HL-60 (cell line): ENCODE measurements around the gene NIPA2.

ENCODE experiments used
- DNase-seq, 2 experiments: peaks; one replicate each; pipeline ENCODE4 v3.0.0-alpha.2; 2010 to 2020; ENCODE audit warnings: low read depth in 1 of 2, low spot score in 1 of 2
- H3K27ac ChIP-seq: fragments of 250-450 bp; sonication (Bioruptor Pico); replicated peaks from 2 replicates; pipeline ENCODE4 v1.5.1; 2020; ENCODE audit warnings: mild to moderate bottlenecking, moderate library complexity
- H3K27me3 ChIP-seq: fragments of 250-450 bp; sonication (Bioruptor Pico); 2 replicates; pipeline ENCODE4 v1.5.1; 2021; ENCODE audit warnings: mild to moderate bottlenecking, moderate library complexity; ENCODE audit not compliant: insufficient read depth, poor library complexity, severe bottlenecking
- H3K4me3 ChIP-seq: replicated peaks from 2 replicates; pipeline ENCODE4 v1.5.1; 2011; ENCODE audit warnings: mild to moderate bottlenecking, control low read depth, low read length; ENCODE audit not compliant: insufficient read depth
- GABPA ChIP-seq: IDR thresholded peaks from 2 replicates; pipeline ENCODE4 v1.6.1; 2012; ENCODE audit warnings: low read depth
- POLR2AphosphoS5 ChIP-seq: IDR thresholded peaks from 2 replicates; pipeline ENCODE4 v1.6.1; 2012; ENCODE audit warnings: low read depth
- SPI1 ChIP-seq: IDR thresholded peaks from 2 replicates; pipeline ENCODE4 v1.6.1; 2012; ENCODE audit warnings: low read depth, mild to moderate bottlenecking, borderline replicate concordance
- TF ChIP-seq, protein P1 (sequence below): IDR thresholded peaks from 2 replicates; pipeline ENCODE4 v1.6.1; 2012; ENCODE audit warnings: low read depth; ENCODE audit not compliant: insufficient replicate concordance
- TF ChIP-seq, protein P2 (sequence below): IDR thresholded peaks from one replicate; pipeline ENCODE4 v1.5.1; 2011; ENCODE audit warnings: low read length, control low read depth, inconsistent platforms; ENCODE audit not compliant: insufficient read depth

Gene NIPA2

DNA sequence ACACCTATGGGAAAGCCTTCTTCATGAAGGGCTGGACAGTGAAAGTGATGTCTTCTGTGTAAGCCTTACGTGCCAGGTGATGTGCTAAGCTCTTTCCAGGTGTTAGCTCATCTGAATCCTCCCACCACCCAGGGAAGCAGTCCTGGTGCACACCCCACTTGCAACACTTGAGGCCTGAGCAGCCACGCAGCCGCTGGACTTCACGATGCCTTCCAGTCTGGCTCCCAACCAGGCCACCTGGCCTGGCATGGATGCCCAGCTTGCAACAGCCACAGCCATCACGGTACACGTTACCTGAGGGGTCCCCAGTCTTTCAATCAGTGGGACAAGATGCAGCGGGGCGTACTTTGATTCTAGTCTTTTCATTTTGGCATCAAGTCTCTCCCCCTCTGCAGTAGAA is 35.8 kb downstream of the NIPA2 start:
- no peak for TF ChIP-seq POLR2AphosphoS5
- TF ChIP-seq, protein P1, sequence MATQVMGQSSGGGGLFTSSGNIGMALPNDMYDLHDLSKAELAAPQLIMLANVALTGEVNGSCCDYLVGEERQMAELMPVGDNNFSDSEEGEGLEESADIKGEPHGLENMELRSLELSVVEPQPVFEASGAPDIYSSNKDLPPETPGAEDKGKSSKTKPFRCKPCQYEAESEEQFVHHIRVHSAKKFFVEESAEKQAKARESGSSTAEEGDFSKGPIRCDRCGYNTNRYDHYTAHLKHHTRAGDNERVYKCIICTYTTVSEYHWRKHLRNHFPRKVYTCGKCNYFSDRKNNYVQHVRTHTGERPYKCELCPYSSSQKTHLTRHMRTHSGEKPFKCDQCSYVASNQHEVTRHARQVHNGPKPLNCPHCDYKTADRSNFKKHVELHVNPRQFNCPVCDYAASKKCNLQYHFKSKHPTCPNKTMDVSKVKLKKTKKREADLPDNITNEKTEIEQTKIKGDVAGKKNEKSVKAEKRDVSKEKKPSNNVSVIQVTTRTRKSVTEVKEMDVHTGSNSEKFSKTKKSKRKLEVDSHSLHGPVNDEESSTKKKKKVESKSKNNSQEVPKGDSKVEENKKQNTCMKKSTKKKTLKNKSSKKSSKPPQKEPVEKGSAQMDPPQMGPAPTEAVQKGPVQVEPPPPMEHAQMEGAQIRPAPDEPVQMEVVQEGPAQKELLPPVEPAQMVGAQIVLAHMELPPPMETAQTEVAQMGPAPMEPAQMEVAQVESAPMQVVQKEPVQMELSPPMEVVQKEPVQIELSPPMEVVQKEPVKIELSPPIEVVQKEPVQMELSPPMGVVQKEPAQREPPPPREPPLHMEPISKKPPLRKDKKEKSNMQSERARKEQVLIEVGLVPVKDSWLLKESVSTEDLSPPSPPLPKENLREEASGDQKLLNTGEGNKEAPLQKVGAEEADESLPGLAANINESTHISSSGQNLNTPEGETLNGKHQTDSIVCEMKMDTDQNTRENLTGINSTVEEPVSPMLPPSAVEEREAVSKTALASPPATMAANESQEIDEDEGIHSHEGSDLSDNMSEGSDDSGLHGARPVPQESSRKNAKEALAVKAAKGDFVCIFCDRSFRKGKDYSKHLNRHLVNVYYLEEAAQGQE, result no peak
- no peak for TF ChIP-seq GABPA
- TF ChIP-seq, protein P2, sequence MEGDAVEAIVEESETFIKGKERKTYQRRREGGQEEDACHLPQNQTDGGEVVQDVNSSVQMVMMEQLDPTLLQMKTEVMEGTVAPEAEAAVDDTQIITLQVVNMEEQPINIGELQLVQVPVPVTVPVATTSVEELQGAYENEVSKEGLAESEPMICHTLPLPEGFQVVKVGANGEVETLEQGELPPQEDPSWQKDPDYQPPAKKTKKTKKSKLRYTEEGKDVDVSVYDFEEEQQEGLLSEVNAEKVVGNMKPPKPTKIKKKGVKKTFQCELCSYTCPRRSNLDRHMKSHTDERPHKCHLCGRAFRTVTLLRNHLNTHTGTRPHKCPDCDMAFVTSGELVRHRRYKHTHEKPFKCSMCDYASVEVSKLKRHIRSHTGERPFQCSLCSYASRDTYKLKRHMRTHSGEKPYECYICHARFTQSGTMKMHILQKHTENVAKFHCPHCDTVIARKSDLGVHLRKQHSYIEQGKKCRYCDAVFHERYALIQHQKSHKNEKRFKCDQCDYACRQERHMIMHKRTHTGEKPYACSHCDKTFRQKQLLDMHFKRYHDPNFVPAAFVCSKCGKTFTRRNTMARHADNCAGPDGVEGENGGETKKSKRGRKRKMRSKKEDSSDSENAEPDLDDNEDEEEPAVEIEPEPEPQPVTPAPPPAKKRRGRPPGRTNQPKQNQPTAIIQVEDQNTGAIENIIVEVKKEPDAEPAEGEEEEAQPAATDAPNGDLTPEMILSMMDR, result no peak
- no peak for TF ChIP-seq SPI1
- DNase-seq, result no peak
- H3K27ac ChIP-seq, result no peak overlapping the region
- H3K27me3 ChIP-seq, result no peaks in the 10 kb centered on the region
- H3K4me3 ChIP-seq, result no peak overlapping the region

DNA sequence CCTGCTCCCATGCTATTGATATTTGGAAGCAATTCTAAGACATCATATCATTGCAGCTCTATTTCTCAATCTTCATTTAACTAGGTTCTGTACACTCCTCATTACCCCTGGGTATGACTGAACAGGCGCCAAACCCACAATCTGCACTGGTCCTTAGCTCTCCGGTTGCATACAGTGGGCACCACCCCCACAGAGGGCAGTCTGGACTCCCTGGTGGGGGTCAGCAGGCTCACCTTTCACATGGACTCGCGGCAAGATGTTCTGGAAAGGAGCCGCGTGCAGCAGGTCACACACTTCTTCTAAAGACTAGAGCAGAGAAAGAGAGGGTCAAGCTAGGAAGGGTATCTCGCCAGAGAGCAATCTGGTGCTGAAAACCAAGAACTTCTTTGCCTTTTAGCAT is 36.5 kb downstream of the NIPA2 start:
- Histone ChIP-seq H3K4me3 (no peak overlapping the region), H3K27me3 (no peaks in the 10 kb centered on the region), H3K27ac (no peak overlapping the region)
- DNase-seq, result no peak
- TF ChIP-seq, protein P1, result no peak
- TF ChIP-seq, protein P2, result no peak
- TF ChIP-seq SPI1, result no peak
- no peak for TF ChIP-seq GABPA
- TF ChIP-seq POLR2AphosphoS5, result no peak

DNA sequence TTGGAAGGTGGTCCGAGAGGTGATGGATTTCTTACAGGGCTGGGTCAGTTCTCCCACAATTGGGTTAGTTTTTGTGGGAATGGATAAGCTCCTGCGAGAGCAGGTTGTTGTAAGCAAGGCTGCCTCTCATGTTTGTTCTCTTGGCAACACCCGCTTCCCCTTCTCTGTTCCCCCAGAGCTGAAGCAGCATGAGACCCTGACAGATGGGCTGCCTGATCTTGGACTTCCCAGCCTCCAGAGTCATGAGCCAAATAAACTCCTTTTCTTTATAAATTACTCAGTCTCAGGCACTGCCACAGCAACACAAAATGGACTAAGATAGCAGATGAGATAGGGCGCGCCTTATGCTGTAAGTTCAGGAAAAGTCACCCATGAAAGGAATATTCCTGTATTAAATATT is 38.7 kb downstream of the NIPA2 start:
- Histone ChIP-seq H3K4me3 (no peak overlapping the region), H3K27me3 (no peaks in the 10 kb centered on the region), H3K27ac (no peak overlapping the region)
- no peak for DNase-seq
- no peak for TF ChIP-seq GABPA
- no peak for TF ChIP-seq POLR2AphosphoS5
- TF ChIP-seq, protein P1, result no peak
- TF ChIP-seq, protein P2, result no peak
